ENCODE data around the gene EPHA1. TPM values are rescaled to one million over a fixed set of nuclear protein-coding genes. Genes with fewer than 3 reads are reported as not detected.

The EPHA1 gene
- total and polyA plus RNA-seq, 2 experiments from 2014 or later, result 60.7 to 154 TPM

- no peaks in the 10 kb centered on the region; the same call in 1 of the 2 replicates for H3K9me2 ChIP-seq (ENCODE audit: insufficient read depth)
- no peak overlapping the region; the same call in 2 of the 3 replicates for H3K4me3 Mint-ChIP-seq
- H3K4me2 ChIP-seq, result no peak overlapping the region
- no peaks in the 10 kb centered on the region; the same call in 2 of the 3 replicates for H3K9me3 Mint-ChIP-seq
- peaks cover 18% of the 10 kb centered on the region for H3K27me3 Mint-ChIP-seq (ENCODE audit: insufficient read depth, low read depth, poor library complexity)
- no peak overlapping the region for H3K27ac ChIP-seq (ENCODE audit: low read depth)
- ATAC-seq (no peak), DNase-seq (ENCODE audit: low spot score) (no peak)
- H3K4me1 Mint-ChIP-seq, result peaks cover 34% of the 10 kb centered on the region
- TF ChIP-seq ZNF331 (CRISPR knock-in tag; IDR thresholded peaks at IDR 0.05; ENCODE audit: low read depth) (no peak), ZNF462 (CRISPR knock-in tag; IDR thresholded peaks at IDR 0.05) (no peak), ETS1 (IDR thresholded peaks at IDR 0.05) (no peak), CTCF (conservative IDR thresholded peaks at IDR 0.05; ENCODE audit: low read depth in 2 of 2) (no peak), CREB1 (CRISPR knock-in tag; IDR thresholded peaks at IDR 0.05; ENCODE audit: low read depth) (no peak), NANOG (IDR thresholded peaks at IDR 0.05; ENCODE audit: borderline replicate concordance) (no peak), EZH2 (IDR thresholded peaks at IDR 0.05; ENCODE audit: low read depth, unreplicated experiment) (no peak), REST (IDR thresholded peaks at IDR 0.05; ENCODE audit: unreplicated experiment) (no peak), POLR2AphosphoS5 (IDR thresholded peaks at IDR 0.05; ENCODE audit: low read depth) (no peak), EZH2phosphoT487 (IDR thresholded peaks at IDR 0.05; ENCODE audit: unreplicated experiment) (no peak), STAT1 (IDR thresholded peaks at IDR 0.05; ENCODE audit: unreplicated experiment) (no peak), ZNF114 (CRISPR knock-in tag; IDR thresholded peaks at IDR 0.05) (no peak), JUNB (IDR thresholded peaks at IDR 0.05; ENCODE audit: unreplicated experiment) (no peak)
- peaks cover 51% of the 10 kb centered on the region for H3K36me3 Mint-ChIP-seq (ENCODE audit: low read depth)
- H3K4me1 ChIP-seq (ENCODE audit: insufficient read depth), result no peaks in the 10 kb centered on the region; the same call in 1 of the 2 replicates
- H3K36me3 ChIP-seq (ENCODE audit: insufficient read depth), result peaks cover 11% of the 10 kb centered on the region
- H2AFZ ChIP-seq, result no peak overlapping the region
- no peaks in the 10 kb centered on the region for H4K20me1 ChIP-seq (replicated peaks; ENCODE audit: insufficient read depth)
- no peaks in the 10 kb centered on the region for H3K27me3 ChIP-seq (ENCODE audit: insufficient read depth)
- H3K79me2 ChIP-seq (replicated peaks; ENCODE audit: insufficient read depth), result no peaks in the 10 kb centered on the region
- no peaks in the 10 kb centered on the region for H3F3A ChIP-seq (replicated peaks; ENCODE audit: low read depth)
- no peak overlapping the region for H3K27ac Mint-ChIP-seq
- no peak overlapping the region for H3K4me3 ChIP-seq
Measured at GRCh38 chr7:143354376-143354775, 54.3 kb downstream of the EPHA1 start.

Measured in GM23338 (cell line).